KOPT-K1 (cell line): ENCODE results near the gene CDK5R1.
"Not testable (repeated sequence)": the region's sequence is repeated elsewhere in the genome, so short reads cannot be mapped to it uniquely, and the experiment has no call there.

ENCODE experiments used
- H3K27ac ChIP-seq: fragments of 200-600 bp; sonication (generic); 2 replicates; pipeline ENCODE4 v1.5.1; 2016; ENCODE audit warnings: antibody characterized with exemption, mild to moderate bottlenecking, low read depth, low read length; ENCODE audit not compliant: poor library complexity, severe bottlenecking
- H3K36me3 ChIP-seq: fragments of 200-600 bp; sonication (generic); 2 replicates; pipeline ENCODE4 v1.5.1; 2017; ENCODE audit warnings: antibody characterized with exemption, mild to moderate bottlenecking, low read length, moderate library complexity; ENCODE audit not compliant: insufficient read depth
- H3K9me3 ChIP-seq: fragments of 200-600 bp; sonication (generic); 2 replicates; pipeline ENCODE4 v1.5.1; 2017; ENCODE audit warnings: antibody characterized with exemption, low read length, mild to moderate bottlenecking; ENCODE audit not compliant: insufficient read depth, poor library complexity, severe bottlenecking

CDK5R1 gene

DNA sequence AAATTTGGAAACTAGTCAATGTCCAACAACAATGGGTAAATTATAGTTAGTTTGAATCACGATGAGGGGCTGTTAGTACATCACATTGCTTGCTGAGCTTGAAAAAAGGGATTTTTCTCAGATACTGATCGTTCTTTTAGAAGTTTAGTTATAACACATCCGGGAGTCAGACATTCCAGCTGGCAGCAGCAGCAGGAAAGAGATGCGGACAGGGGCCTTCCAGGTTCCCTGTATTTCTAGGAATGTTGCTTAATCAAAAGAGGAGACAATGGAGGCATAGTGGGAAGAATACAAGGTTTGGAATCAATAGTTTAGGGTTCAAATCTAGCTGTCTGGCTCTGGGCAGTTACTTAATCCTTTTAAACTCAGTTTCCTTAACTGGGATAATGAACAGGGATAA is 27.8 kb downstream of the CDK5R1 start:
- Histone ChIP-seq H3K36me3 (no peaks in the 10 kb centered on the region), H3K9me3 (no peaks in the 10 kb centered on the region), H3K27ac (no peak overlapping the region)

DNA sequence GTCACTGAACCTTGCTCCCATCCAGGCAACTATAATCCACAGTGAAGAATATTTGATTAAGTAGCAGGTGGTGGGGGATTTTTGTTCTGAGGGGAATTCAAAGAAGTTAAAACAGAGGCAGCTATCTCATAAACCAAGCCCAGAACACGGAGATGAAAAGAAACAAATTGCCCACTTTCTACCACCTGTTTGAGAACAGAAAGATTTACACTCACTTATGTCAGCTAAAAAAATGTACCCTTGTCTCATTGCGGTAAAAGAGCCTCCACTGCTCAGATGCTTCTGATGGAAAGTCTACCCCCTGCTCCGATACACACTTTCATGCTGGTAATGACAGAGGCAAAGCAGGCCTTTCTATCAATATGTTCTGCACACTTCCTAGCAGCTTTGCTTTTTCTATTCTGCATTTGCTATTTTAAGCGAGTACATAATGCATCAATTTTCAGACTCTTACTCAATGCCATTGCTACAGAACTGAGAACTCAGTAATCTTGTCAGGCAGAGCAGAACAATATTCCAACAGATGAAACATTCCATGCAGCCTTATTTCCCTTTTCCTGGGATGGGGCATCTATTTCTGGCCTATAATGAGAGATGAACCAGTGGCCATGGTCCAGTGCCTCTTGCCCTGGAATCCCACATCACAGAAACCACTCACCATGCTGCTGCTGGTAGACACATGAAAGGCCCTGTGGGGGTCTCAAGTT is 29.0 kb downstream of the CDK5R1 start:
- Histone ChIP-seq H3K36me3 (no peaks in the 10 kb centered on the region), H3K27ac (no peak overlapping the region), H3K9me3 (no peaks in the 10 kb centered on the region)

DNA sequence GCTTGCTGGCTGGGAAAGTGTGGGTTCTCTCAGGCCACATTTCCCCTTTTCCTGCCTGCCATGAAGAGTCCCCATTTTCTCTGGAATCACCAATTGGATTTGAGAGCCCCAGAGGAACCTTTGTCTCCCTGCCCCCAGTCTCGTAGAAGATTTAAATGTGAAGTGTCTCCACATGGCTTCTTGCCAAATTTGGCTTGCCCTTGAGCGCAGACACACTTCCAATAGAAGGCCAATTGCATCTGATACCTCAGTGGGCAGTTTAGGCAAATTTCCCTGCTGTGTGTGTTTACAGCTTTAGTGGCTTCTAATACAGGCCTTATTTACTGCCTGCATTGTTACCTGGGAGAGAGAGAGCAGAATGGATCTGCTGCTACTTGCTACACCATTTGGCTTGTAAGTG is 29.7 kb downstream of the CDK5R1 start:
- H3K27ac ChIP-seq, result no peak overlapping the region
- no peaks in the 10 kb centered on the region for H3K36me3 ChIP-seq
- H3K9me3 ChIP-seq, result no peaks in the 10 kb centered on the region

DNA sequence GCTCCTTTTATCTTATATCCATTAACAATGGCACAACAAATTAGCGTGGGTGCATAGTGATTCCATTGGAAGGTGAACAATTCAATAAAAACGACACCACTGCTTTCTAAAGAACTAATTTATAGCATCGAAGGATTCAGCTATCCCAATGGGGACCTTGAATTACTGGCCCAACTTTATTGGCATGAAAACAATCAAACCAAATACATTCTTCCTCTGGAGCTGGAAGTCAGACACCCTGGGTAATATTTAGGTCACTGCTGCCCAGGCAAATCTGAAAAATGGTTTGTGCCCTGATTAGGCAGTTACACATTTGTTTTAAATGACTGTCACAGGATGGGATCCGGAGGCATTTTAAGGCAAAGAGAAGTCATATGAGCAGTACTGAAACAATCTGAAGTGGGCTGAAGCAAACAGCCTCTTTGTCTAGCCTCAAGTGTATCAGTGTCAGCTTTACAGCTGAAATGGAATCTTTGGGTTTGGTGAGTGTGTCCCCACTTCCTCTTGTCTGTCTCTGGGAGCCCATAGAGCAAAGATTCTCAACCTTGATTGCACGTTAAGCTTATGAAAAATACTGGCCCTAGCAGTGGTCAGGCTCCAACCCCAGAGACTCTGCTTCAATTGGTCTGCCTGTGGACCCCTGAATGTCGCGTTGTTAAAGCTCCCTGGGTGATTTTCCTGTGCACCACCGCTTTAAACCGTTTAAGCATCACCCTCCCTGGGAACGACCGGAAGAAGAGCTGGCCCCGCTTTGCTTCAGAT is 30.3 kb downstream of the CDK5R1 start:
- Histone ChIP-seq H3K27ac (no peak overlapping the region), H3K36me3 (no peaks in the 10 kb centered on the region), H3K9me3 (no peaks in the 10 kb centered on the region)

DNA sequence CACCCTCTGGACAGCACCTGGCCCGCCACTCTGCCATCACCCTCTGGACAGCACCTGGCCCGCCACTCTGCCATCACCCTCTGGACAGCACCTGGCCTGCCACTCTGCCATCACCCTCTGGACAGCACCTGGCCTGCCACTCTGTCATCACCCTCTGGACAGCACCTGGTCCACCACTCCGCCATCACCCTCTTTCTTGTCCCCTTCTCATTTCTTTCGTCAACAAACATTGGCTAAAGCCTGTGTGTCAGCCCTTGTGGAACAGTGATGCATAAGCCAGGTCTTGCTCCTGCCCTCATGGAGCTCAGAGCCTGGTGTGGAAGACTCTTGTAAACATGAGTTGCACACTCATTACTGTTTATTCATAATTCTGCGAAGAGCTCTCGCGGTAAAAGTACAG is 31.2 kb downstream of the CDK5R1 start:
- no peaks in the 10 kb centered on the region for H3K36me3 ChIP-seq
- no peak overlapping the region for H3K27ac ChIP-seq
- H3K9me3 ChIP-seq, result no peaks in the 10 kb centered on the region

DNA sequence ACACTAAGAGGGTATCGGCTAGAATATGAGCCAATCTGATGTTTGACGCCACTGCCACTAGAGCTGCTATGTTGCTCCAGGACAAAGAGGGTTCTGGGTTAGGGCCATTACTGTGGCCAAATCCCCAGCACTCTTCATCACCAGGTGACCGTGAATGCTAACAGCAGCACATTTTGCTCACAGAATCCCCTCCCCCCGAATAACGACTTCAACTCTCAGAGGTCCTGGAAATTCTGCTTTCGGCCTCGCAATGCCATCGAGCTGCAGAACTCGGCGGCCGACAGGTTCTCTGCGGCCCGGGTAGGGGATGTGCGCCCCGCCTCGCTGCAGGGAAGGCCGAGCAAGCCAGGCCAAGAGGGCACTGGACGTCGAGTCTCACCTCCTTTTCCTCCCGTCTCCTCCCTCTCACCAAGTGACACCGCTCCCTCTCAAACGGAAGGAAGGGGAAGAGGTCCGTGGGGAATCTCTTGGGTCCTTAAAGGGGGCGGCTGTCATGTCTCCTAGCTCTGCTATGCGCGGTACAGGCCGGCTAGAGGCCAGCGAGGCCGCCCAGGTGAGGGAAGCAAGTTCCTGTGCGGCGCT is 31.9 kb downstream of the CDK5R1 start:
- Histone ChIP-seq H3K27ac (no peak overlapping the region), H3K36me3 (no peaks in the 10 kb centered on the region)

DNA sequence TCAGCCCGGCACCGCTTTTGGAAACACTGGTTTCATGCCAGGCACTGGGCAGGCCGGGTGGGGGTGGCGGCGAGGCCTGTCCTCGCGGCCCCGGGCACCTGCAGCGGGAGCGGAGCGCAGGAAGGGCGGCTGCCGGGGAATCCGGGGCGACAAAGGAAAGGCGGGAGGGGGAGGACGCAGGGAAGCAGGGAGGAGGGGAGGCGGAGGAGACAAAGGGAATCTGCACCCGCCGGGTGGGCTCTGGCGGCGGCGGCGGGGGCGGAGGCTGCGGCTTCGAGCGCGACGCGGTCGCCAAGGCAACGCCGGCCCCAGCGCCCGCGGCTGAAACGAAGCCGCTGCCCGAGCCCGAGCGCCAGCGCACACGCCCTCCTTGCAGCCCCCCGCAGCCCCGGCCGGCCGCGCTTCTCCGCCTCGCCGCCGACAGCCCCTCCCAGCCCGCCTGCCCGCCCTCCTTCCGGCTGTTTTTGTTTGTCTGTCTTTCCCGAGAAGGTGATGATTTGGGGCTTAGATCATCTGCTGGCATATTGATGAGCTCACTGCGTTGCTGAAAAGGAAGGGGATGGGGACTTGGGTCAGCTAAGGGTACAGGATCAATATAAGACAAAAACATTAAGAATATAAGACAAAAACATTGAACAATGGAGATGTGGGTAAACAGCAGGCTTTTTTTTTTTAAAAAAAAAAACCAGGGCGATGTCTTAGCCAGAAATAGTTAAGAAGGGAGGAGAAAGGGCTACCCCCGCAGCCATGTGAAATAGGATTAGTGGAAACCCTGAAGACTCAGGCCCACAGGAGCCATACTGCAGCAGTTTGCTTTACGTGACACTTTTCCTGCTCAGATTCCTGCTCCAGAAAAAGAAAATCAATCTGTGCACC is 32.7 kb downstream of the CDK5R1 start:
- no peaks in the 10 kb centered on the region for H3K36me3 ChIP-seq
- no peak overlapping the region for H3K27ac ChIP-seq
- no peaks in the 10 kb centered on the region for H3K9me3 ChIP-seq

More for the DNA sequence above, 31.9 kb downstream of the CDK5R1 start:
- H3K9me3 ChIP-seq, result no peaks in the 10 kb centered on the region

DNA sequence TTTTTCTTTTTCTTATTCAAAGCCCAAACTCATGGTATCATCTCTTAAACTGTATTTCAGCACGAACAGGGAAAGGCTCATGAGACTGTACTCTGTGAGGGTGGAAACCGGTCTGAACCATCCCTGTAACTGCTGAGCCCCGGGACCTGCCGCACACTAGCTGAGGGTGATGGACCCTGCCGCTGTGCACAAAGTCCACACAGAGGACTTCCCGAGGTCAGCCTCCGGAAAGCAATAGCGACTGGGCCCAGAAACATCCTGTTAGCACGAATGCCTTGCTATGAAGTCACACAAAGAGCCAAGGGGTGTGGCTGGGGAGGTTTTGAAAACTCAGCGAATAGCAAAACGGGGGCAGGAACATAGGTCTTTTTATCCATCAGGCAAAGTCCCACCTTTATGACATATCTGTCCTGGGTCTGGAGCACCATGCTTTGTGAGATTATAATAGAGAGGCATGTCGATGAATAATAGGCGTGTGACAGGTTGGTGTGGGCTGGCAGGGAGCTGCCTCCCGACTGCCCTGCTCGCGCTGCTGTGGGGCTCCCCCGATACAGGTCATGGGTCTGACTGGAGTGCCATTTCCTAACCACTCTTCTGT is 33.4 kb downstream of the CDK5R1 start:
- H3K27ac ChIP-seq, result no peak overlapping the region
- H3K9me3 ChIP-seq, result no peaks in the 10 kb centered on the region
- H3K36me3 ChIP-seq, result no peaks in the 10 kb centered on the region

DNA sequence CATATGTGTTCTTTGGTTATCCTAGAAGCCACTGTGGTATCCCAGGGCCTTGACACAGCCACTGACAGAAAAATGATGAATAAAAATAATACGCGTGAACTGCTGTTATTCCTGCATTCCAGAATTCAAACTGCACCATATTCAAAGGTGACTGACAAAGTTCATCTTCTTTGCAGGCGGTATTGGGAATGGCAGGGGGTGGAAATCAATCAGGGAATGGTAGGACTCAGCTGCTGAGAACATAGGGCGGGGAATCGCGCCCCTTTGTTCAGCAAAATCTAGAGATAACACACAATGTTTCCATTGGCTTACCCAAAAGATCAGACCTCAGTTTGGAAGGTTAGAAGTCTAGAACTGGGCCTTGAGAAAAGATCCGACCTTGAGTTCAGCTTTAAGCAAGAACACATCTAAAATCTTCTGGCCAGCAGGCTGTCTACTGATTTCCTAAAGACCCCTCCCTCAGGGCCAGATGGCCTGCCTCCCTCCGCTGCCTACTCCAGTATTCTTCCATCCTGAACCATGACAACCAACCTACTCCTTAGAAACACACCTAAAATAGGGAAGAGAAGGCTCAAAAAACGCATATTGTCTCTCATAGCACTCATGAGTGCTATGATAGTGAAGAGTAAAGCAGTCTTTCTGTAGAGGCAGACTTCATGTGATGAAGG is 34.1 kb downstream of the CDK5R1 start:
- Histone ChIP-seq H3K9me3 (no peaks in the 10 kb centered on the region), H3K27ac (no peak overlapping the region), H3K36me3 (no peaks in the 10 kb centered on the region)

DNA sequence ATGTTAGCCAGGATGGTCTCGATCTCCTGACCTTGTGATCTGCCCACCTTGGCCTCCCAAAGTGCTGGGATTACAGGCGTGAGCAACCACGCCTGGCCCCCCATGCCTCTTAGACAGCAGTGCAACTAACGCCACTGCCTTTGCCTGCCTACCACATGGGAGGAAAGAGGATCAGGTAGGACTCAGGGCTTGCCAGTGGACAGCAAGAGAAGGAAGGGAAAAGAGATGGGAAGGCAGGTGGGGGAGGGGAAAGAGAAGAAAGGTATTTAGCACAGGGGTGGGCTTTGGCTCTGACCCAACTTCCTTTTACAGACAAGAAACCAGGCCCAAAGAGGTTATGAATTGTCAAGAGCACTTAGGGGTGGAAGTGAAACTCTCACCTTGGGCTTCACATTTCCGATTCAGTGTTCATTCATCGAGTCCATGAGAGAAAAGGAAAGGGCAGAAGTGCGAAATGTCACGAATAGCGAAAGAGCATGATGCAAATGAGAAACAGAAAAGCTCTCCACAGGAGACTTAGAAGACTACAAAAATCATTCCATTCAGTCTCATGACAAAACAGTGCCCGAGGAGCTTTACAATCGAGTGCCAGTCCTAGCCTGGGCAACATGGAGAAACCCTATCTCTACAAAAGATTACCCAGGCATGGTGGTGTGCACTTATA is 36.4 kb downstream of the CDK5R1 start:
- Histone ChIP-seq H3K36me3 (no peaks in the 10 kb centered on the region), H3K27ac (no peak overlapping the region), H3K9me3 (no peaks in the 10 kb centered on the region)

DNA sequence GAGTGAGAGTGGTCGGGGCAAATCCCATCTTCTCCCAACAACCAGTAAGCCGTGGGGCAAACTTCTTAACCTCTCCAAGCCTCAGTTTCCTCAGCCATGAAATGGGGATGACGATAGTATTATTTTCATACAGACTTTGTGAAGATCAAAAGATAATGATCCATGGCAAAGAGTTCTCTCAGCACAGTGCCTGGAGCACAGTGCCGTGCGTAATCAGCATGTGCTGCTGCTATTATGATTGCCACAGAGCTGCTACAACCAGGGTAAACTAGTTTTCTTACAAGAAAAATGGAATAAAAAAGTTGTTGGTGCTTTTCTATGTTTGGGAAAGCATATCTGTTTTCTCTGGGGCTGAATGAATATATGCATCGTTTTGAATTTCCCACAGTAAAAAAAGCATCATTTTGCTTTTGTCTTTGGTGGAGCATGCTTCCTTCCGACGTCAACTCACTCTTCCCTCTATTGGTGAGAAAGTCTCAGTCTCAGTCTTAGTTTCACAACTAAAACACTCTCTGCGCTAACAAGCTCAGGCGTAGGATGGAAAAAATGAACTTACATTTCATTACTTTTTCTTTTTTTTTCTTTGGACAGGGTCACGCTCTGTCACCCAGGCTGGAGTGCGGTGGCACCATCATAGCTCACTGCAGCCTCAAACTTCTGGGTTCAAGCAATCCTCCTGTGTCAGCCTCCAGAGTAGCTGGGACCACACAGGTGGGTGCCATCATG is 37.2 kb downstream of the CDK5R1 start:
- Histone ChIP-seq H3K27ac (no peak overlapping the region), H3K9me3 (no peaks in the 10 kb centered on the region)

DNA sequence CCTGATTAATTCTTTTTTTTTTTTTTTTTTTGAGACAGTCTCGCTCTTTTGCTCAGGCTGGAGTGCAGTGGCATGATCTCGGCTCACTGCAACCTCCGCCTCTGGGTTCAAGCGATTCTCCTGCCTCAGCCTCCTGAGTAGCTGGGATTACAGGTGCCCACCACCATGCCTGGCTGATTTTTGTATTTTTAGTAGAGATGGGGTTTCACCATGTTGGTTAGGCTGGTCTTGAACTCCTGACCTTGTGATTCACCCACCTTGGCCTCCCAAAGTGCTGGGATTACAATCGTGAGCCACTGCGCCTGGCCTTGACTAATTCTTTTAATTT is 37.7 kb downstream of the CDK5R1 start:
- not testable (repeated sequence) for H3K27ac ChIP-seq, H3K36me3 ChIP-seq, H3K9me3 ChIP-seq

More for the DNA sequence above, 37.2 kb downstream of the CDK5R1 start:
- no peaks in the 10 kb centered on the region for H3K36me3 ChIP-seq

DNA sequence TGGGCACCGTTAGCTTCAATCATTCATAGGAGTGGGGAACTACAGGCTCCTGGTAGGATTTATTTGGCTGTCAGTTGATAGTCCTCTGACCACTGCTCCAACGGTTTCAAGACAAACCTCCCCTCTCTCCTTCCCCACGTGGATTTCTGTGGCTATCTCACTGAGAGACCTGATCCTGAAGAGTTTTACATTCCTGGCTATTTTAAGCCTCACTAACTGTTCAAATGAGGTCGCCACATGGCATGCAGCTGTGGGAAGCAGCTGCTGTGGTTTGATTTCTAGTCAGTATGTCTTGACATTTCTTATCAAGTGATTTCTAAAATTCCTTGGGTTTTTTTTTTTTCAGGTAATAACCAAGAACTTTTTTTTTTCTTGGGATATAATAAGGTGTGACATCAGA is 38.3 kb downstream of the CDK5R1 start:
- H3K36me3 ChIP-seq, result no peaks in the 10 kb centered on the region
- no peak overlapping the region for H3K27ac ChIP-seq
- no peaks in the 10 kb centered on the region for H3K9me3 ChIP-seq
